Upper lobe of left lung (tissue), 6 donors: ENCODE data around the gene CMTM8. TPM values are rescaled to one million over a fixed set of nuclear protein-coding genes. Genes with fewer than 3 reads are reported as not detected.

ENCODE experiments used
- ATAC-seq, 2 donors: fragments of 200-7000 bp; cut with Tn5 transposase; one replicate each; pipeline ENCODE4 v1.9.1; 2022; ENCODE audit warnings: mild to moderate bottlenecking in 2 of 2, moderate library complexity in 2 of 2; ENCODE audit not compliant: low FRiP score in 2 of 2
- DNase-seq, 2 donors: peaks; one replicate each; pipeline ENCODE4 v3.0.0-alpha.2; 2019 to 2020
- H3K27ac ChIP-seq, 4 donors: fragments of 200-600 bp; sonication (generic); one replicate each; pipeline ENCODE4 v1.5.1; 2016 to 2019
- H3K27me3 ChIP-seq, 4 donors: fragments of 200-600 bp; sonication (generic); one replicate each; pipeline ENCODE4 v1.5.1; 2017 to 2019
- H3K36me3 ChIP-seq, 4 donors: fragments of 200-600 bp; sonication (generic); one replicate each; pipeline ENCODE4 v1.5.1; 2016 to 2019
- H3K4me1 ChIP-seq, 4 donors: fragments of 200-600 bp; sonication (generic); one replicate each; pipeline ENCODE4 v1.5.1; 2018 to 2019
- H3K4me3 ChIP-seq, 4 donors: fragments of 200-600 bp; sonication (generic); one replicate each; pipeline ENCODE4 v1.5.1; 2017 to 2019; ENCODE audit warnings: mild to moderate bottlenecking in 2 of 4, moderate library complexity in 1 of 4
- H3K9me3 ChIP-seq, 4 donors: fragments of 200-600 bp; sonication (generic); one replicate each; pipeline ENCODE4 v1.5.1; 2018 to 2019
- EP300 ChIP-seq, 4 donors: sonication (generic); formaldehyde crosslinking; IDR thresholded peaks; one replicate each; pipeline ENCODE4 v1.5.1; 2017; ENCODE audit warnings: antibody characterized with exemption in 4 of 4, control low read depth in 2 of 4
- POLR2A ChIP-seq, 4 donors: fragments of 450-650 bp; IDR thresholded peaks; one replicate each; pipeline ENCODE4 v1.5.1; 2016 to 2017; ENCODE audit warnings: antibody characterized with exemption in 4 of 4, mild to moderate bottlenecking in 2 of 4
- POLR2AphosphoS5 ChIP-seq, 2 donors: sonication (generic); formaldehyde crosslinking; IDR thresholded peaks; one replicate each; pipeline ENCODE4 v1.5.1; 2017; ENCODE audit warnings: antibody characterized with exemption in 2 of 2
- WGBS, 2 donors: methylation state at CpG; one replicate each; pipeline ENCODE4 v1.1.5; 2017 to 2018; 5-methylcytosine and 5-hydroxymethylcytosine counted together
- total RNA-seq, 6 donors: library from RNA; depleted of rRNA in 4 of 6; stranded (reverse); fragments of >200 nt in 4 of 6; gene quantifications; one replicate each; pipeline versions ENCODE4 v1.1.0 to v1.2.1, GENCODE V29; 2016 to 2021
- TF ChIP-seq, protein P1 (sequence below), 6 experiments: fragments of 450-650 bp in 4 of 6; fragments of 200-600 bp in 2 of 6; sonication (generic) in 2 of 6; IDR thresholded peaks; one replicate each; pipeline ENCODE4 v1.5.1; 2016 to 2019; ENCODE audit warnings: antibody characterized with exemption in 6 of 6
- donor health status: DM: no; HTN: no; CAD: no; lungs with moderate emphysema.
- donor health status: DM: no; HTN: yes; CAD: no; lungs with severe emphysema.

CMTM8 gene
- total RNA-seq, 6 donors from 2014 or later, result 10.5 to 28.9 (median 19.6) TPM

DNA sequence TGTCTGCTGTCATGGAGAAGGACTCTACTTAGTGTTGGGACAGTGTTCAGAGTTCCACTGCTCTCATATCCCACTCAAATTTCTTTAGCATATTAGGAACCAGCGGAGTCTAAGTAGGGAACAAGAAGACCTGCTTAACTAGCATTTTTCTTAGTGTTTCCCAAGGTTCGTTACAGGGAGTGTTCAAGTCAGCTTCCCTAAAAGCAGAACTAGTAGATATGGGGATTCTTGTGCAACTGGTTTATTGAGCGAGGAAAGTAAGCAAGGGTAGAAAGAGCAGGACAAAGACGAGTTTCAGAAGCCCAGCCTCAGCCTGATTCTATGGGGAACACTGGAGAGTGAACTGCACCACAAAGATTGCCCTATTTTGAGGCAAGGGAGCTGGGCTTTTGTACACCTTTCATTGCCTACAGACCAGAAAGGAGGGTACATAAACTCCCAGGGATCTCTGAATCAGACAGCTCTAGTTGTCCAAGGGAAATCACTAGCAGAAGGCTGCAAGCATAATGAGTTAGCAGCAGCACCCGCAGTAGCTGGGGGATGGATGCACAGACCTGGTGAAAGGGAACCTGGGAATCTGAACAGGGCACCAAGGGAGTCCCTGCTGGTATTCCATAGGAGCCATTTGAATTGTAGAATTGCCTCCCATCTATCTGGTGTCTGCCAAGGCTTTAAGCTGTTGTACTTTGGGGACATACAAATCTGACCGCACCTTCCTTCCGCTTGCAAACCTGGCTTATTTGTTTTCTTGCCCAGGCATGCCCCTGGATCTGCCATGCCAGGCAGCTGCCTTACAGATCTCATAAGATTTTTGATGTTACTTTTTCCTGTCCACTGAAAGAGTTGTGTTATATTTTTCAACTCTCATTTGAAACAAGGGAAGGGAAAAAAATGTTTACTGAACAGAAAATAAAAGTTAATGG is 168.3 kb downstream of the CMTM8 start:
- Histone ChIP-seq H3K27ac (peak overlapping the region; percentile 38 to 82 (median 62)), H3K4me1 (peaks cover 32 to 81% (median 57%) of the 10 kb centered on the region in 4 donors), H3K27me3 (no peaks in the 10 kb centered on the region), H3K9me3 (no peaks in the 10 kb centered on the region), H3K4me3 (no peak overlapping the region), H3K36me3 (no peaks in the 10 kb centered on the region)
- no peak for DNase-seq
- ATAC-seq, result peak in 1 of 2 donors; percentile 70
- 69 to 78% methylated on average over 7 of the region's 7 CpGs for WGBS, 2 donors
- TF ChIP-seq, protein P1, sequence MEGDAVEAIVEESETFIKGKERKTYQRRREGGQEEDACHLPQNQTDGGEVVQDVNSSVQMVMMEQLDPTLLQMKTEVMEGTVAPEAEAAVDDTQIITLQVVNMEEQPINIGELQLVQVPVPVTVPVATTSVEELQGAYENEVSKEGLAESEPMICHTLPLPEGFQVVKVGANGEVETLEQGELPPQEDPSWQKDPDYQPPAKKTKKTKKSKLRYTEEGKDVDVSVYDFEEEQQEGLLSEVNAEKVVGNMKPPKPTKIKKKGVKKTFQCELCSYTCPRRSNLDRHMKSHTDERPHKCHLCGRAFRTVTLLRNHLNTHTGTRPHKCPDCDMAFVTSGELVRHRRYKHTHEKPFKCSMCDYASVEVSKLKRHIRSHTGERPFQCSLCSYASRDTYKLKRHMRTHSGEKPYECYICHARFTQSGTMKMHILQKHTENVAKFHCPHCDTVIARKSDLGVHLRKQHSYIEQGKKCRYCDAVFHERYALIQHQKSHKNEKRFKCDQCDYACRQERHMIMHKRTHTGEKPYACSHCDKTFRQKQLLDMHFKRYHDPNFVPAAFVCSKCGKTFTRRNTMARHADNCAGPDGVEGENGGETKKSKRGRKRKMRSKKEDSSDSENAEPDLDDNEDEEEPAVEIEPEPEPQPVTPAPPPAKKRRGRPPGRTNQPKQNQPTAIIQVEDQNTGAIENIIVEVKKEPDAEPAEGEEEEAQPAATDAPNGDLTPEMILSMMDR (IDR thresholded peaks at IDR 0.05), result no peak
- no peak for TF ChIP-seq EP300 (IDR thresholded peaks at IDR 0.05)
- peak in 1 of 2 donors; percentile 20 for TF ChIP-seq POLR2AphosphoS5 (IDR thresholded peaks at IDR 0.05)
- TF ChIP-seq POLR2A (IDR thresholded peaks at IDR 0.05), result peak in 1 of 4 donors; percentile 42

DNA sequence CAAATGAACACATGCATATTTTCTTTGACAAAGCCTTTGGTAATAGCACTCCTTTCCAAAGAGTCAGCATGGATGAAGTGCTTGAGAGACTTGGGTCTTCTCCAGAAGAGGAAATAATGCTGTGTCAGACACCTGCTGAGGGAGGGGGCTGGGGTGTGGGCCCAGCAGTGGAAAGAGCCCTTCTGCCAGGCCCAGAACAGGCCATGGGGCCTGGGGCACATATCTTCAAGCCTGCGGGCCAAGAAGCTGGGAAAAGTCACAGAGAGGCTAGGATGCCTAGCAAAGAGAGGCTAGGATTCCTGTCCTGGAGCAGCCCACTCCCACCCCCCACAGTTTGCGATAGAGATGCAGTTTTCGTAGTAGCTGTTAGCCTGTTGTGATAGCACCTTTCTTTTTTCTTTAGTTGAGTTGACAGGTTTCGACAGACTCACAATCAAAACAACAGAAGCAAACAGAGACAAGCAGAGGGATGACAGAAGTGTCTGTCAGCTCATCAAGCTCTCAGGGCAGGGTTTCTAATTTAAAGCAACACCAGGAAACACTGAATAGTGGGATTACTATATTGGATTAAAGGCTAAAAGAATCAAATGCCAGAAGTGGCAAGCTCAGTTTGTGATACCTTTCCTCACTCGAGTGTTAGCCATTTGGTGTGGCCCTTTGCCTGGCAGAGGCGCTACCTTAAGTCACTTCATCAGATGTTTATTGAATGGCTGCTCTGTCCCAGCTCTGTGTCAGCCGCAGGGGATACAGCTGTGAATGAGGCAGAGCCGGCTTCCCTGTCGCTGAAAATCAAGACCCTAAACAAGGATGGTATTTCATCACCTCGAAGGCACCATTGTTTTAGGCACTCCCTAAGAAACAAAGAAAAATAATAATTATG is 172.1 kb downstream of the CMTM8 start:
- Histone ChIP-seq H3K27me3 (no peaks in the 10 kb centered on the region), H3K9me3 (no peaks in the 10 kb centered on the region), H3K4me3 (no peak overlapping the region), H3K36me3 (no peaks in the 10 kb centered on the region), H3K27ac (peak overlapping the region in 3 of 4 donors; percentile 54 to 82 (median 80)), H3K4me1 (peaks cover 23 to 74% (median 43%) of the 10 kb centered on the region in 4 donors)
- TF ChIP-seq POLR2AphosphoS5 (IDR thresholded peaks at IDR 0.05) (no peak), EP300 (IDR thresholded peaks at IDR 0.05) (no peak), POLR2A (IDR thresholded peaks at IDR 0.05) (no peak)
- TF ChIP-seq, protein P1 (IDR thresholded peaks at IDR 0.05), result no peak
- DNase-seq, result peak in 1 of 2 donors; percentile 56
- 66 to 75% methylated on average over 10 of the region's 10 CpGs for WGBS, 2 donors
- peak in 1 of 2 donors; percentile 49 for ATAC-seq

DNA sequence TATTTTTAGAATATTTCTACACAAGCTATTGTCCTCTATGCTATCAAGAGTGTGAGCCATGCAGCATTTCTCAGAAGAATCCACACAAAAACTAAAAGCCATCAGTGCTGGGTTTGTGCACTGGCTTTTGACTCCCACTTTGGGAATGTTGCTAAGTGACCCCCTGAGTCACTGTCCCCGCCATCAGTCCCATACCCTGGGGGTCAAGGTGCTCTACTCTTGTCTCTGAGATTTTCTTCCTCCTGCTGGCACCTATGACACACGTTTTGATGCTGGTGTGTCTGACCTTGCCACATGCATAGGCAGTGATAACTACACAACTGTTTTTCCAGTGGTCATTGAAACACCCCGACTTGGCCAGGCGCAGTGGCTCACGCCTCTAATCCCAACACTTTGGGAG is 173.0 kb downstream of the CMTM8 start:
- Histone ChIP-seq H3K36me3 (no peaks in the 10 kb centered on the region), H3K27me3 (no peaks in the 10 kb centered on the region), H3K9me3 (no peaks in the 10 kb centered on the region), H3K27ac (no peak overlapping the region), H3K4me1 (peaks cover 18 to 69% (median 38%) of the 10 kb centered on the region in 4 donors), H3K4me3 (no peak overlapping the region)
- ATAC-seq (no peak), DNase-seq (no peak)
- 89 to 96% methylated on average over 5 of the region's 5 CpGs for WGBS, 2 donors
- TF ChIP-seq POLR2A (IDR thresholded peaks at IDR 0.05), result no peak
- TF ChIP-seq, protein P1 (IDR thresholded peaks at IDR 0.05), result no peak
- no peak for TF ChIP-seq POLR2AphosphoS5 (IDR thresholded peaks at IDR 0.05)
- no peak for TF ChIP-seq EP300 (IDR thresholded peaks at IDR 0.05)

DNA sequence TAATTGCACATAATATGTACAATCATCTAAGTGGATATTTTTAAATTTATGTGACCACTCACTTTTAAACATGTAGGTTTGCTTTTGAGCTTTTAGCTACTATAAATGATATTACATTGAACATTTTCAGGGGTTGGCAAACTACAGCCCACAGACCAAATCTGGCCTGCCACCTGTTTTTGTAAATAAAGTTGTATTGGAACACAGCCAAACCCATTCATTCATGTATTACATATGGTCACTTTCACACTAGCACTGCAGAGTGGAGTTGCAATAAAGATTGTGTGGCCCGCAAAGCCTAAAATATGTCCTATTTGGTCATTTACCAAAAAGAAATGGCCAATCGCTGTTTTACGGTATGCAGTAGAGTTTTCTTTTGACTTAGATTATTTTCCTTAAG is 174.4 kb downstream of the CMTM8 start:
- DNase-seq, result no peak
- TF ChIP-seq POLR2A (IDR thresholded peaks at IDR 0.05), result no peak
- no peak for TF ChIP-seq POLR2AphosphoS5 (IDR thresholded peaks at IDR 0.05)
- TF ChIP-seq, protein P1 (IDR thresholded peaks at IDR 0.05), result no peak
- no peak for TF ChIP-seq EP300 (IDR thresholded peaks at IDR 0.05)
- no peak for ATAC-seq
- Histone ChIP-seq H3K27ac (no peak overlapping the region), H3K4me1 (peaks cover 18 to 57% (median 29%) of the 10 kb centered on the region in 4 donors), H3K27me3 (no peaks in the 10 kb centered on the region), H3K9me3 (no peaks in the 10 kb centered on the region), H3K4me3 (no peak overlapping the region), H3K36me3 (no peaks in the 10 kb centered on the region)
- 91 to 96% methylated on average over 3 of the region's 3 CpGs for WGBS, 2 donors
